HG03139 (cell line): ENCODE results near the gene SLC12A7.

Experiments used
- ATAC-seq: cut with Tn5 transposase; IDR thresholded peaks from one replicate; pipeline ENCODE4 v1.9.1; 2021; ENCODE audit not compliant: unreplicated experiment

The SLC12A7 gene

DNA sequence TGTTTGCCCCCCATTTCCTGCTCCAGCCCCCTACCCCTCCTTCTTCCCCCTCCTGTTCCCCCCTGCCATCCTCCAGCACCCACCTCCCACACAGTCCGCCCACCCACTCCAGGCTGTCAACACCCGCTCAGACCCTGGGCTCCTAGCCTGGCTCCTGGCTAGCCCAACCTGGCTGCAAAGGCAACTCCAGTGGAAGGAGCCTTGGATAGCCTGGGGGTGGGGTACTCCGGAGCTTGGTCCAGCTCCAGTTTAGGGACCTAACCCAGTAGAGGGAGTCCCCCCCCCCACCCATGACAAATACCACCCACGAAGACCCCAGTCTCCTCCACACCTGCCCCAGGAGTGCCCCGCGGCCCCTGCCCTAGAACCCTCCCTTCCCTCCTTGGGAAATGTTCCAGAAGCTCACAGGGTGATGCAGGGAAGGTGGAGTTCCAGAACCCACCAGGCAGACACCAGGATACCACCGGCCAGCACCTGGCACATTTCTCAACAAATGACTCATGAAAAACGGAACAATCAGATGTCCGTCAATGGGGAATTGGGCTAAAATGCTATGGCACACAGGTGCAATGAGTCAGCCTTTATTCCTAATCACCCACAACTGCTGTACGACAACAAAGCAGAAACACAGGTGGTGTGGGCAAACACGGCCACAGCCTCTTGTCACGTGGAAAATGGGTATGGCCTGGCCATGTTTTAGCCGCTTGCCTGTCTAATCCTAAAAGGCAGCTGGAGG is 901 bp upstream of the SLC12A7 start:
- ATAC-seq = no peak

DNA sequence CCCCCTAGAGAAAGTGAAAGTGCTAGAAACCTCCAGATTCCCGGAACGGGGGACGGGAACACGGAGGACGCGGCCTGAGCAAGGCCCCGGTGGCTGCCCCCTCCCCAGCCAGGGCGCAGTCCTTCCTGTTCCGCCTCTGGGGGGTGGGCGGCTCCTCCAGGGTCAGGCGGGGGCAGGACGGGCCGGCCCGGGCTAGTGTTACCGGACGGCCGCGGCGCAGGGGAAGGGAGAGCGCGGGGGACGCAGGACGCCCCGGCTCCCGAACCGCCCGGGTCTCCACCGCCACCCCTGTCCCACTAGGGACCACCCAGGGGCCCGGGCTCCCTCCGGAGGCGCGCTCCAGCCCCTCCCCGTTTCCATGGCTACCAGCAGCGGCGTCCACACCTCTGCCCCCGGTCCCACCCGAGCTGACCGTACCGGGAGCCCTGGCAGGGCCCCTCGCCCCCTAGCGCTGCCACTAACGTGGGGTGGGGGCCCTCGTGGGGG is 579 bp downstream of the SLC12A7 start:
- ATAC-seq = no peak

DNA sequence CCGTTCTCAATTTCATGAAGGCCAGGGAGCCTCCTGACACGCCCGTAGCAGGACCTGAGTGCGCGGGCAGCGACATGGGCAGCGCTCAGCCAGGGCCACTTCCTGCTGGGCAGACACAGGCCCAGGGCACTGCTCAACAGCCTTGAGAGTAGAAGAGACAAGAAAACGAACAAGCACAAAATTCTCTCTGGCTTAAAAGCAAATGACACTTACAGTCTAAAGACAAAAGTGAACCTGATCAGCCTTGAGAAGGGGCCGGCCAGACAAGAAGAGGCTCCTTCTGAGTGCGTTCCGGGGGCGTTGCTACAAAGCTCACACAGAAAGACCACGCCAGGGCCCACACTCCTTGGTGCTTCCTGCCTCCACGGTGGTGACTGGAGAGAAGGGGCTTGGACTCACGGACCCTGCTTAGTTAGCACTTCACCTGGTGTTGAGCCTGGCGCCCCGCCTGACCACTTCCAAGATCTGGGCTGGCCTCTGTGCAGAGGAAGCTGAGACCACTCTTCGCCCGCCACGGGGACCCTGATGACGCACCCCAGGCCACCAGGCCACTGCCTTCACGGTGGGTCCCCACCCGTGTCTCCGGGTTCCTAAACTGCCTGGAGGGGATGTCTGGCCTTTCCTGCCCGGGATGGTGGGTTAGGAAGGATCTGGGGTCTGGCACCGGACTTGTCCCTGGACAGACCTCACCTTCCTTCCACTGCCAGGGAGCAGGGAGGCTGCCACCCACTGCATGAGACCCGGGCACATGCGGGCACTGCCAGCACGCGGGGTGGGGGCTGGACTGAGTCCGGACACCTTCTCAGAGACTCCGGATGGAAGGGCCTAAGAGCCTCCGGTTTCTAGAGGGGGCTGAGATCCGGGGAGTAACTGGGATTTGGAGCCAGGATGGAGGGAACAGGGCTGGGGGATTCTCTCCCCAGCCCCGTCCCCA is 1.3 kb downstream of the SLC12A7 start:
- ATAC-seq = no peak

DNA sequence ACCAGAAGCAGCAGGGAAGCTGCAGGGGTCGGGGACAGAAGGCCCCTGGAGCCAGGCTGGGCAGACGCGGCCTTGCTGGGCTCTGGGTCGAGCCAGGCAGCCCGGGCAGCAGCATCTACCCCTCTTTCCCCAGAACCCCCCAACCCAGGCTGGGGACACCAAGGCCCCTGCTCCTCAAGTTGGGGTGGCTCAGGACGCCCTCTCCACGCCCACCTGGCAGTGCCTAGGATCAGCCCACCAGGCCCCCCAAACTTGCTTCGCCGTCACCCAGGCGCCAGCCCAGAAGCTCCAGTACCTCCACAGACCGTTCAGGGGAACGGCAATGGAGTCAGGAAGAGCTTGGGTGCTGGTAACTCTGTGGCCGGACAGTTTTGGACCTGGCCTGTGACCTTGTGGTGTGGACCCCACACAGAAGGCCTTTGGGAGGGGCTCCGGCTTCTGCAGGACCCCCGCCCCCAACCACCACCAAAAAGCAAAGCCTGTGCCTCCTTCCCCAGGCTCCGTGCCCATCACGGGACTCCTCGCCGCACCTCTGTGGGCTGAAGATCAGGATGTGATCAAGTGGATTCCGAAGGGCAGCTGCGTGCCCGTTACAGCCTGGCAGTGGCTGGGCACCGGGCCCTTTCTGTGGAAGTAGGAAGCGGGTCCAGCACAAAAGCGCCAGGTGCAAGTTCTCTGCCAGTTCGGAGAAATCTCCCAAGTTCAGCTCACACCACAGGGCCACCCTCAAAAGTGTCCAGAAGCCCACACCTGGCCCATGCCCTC is 2.1 kb downstream of the SLC12A7 start:
- ATAC-seq = no peak

DNA sequence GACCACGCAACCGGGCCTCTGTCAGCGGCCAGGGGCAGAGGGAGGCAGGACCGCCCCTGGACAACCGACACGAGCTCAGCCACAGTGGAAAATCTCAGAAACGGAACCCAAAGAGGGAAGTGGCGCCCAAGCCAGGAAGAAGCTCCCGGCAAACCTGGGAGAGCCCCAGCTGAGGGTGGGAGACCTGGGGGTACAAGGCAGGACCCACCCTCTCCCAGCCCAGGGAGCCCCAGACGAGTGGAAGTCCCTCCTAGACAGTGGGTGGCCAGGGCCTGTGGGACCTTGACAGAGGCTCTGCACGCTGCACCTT is 3.0 kb downstream of the SLC12A7 start:
- ATAC-seq = no peak

DNA sequence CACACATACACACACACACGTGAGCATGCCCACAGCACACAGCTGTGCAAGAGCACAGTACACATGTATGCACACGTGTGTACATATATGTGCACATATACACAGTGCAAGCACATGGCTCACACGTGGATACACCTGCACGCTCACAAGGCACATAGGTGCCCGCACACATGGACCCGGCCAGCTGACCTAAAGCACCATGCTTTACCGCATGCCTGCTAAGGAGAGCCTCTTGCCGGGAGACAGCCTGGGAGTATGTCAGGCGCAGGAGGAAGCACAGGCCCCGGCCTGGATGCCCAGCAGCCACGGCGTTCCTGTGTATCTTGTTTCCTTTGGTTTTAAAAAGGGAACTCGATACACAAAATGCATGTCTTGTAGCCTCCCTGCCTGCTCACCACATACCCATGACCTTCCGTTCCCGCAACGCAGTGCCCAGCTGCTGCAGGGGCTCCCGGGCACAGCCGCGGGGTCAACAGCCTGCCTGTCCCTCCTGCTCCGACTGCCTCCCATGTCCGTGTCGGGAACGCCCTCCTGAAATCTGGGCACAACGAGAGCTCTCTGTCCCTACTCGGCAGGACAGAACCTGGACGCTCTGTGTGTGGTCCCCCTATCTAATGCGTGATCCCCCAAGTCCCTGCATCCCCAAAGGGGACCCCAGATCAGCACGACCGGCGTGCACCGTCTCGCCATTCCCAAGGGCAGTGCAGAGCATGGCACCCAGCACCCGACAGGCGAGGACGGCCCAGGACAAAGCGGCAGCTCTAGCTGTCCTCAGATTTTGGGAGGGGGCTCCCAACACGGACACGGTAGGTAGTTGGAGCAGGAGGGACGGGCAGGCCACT is 3.6 kb downstream of the SLC12A7 start:
- ATAC-seq = no peak

DNA sequence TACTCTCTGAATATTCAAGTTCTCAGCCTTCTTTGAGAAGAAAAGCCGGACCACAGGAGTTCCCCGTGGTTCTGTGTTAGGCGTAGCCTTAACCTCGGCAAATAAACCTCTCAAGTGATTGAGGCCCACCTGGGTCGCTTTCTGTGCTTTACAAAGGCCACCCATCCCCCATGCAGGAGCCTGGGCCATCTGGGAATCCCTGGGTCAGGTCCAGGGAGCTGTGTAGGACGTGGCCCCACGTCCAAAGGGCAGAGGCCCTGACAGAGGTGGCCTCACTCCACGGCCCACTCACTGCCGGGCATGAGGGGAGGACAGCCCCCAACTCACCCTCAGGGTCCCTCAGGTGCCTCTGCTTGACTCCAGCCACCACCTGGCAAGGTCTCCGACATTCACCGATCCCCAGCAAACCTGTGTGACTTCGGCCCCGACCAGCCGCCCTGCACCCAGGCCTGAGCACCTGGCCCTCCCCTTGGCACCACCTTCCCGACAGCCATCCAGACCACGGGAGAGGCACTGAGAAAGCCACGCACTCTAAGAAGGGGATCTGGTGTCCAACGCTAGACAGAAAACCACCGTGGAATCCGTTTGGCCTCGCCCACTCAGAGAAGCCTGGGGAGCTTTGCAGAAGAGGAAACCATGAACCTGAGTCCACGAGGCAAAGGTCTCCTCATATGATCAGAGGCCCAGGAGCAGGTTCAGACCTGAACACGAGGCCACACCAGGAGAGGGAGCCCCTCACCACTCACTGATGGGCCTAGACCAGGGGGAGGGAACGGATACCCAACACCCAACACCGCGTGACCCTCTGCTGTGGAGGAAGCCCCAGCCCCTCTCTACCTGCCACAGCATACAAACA is 4.5 kb downstream of the SLC12A7 start:
- no peak for ATAC-seq

DNA sequence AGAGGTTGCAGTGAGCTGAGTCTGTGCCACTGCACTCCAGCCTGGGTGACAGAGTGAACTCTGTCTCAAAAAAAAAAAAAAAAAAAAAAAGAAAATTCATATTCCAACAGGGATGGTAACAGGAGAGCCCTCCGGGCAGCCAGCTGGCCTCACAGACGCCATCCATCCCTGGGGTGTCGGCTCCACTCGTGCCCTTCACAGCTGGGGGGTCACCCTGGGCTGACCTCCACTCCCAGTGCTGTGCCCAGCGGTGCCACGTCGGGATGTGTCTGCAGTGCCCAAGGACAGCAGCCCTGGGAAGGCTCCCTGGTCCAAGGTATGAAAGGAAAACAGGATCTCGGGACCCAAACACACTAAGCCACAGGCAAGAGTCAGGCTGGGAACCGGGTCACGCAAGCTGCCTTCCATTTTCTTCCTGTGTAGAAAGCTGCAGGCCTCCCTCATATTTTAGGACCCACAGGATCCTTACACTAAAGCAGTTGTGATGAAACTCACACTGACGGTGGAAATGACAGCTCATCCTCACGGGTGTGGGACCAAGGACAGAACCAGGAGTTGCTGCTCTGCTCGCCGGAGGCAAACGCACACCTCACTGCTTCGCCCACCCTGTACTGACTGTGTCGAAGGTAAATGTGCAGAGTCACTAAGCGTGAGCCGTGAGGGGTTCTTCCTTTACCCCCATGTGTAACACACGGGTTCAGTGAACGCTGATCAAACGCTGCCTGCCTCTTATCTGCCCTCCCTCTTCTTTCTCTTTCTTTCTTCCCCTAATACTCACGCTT is 5.3 kb downstream of the SLC12A7 start:
- ATAC-seq = no peak

DNA sequence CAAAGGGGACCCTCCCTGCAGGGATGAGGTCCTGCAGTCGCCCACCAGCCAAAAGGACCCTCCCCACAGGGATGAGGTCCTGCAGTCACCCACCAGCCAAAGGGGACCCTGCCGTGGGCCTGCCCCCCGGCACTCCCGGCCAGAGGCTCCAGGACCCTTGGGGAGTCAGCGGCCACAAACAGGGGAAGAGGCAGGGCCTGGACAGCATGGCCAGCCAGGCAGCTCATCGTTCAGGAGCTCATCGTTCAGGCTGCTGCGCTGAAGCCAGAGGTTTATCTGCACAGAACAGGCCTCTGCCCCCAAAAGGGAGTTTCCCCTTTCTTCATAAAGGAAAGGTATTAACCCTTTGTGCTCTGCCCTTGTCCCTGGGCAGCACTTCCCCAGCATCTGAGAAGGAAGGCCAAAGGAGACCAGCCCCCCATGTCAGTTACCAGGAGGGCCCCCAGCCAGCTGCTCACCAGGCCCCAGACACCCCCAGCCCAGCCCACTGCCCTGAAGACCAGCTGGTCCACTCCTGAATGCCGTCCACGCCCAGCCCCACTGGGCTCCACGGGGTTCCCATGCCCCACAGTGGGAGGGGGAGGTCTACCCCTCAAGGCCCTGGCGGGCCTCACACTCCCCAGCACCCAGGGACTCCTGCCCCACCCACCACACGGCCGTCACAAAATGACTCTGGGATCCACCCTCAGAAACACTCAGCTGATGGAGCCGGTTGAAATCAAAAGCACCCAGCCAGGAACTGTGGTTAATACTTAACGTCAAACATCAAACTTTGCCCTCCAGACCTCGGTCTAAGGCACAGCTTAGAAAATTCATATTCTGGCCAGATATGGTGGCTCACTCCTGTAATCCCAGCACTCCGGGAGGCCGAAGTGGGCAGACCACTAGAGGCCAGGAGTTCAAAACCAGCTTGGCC is 6.3 kb downstream of the SLC12A7 start:
- no peak for ATAC-seq

DNA sequence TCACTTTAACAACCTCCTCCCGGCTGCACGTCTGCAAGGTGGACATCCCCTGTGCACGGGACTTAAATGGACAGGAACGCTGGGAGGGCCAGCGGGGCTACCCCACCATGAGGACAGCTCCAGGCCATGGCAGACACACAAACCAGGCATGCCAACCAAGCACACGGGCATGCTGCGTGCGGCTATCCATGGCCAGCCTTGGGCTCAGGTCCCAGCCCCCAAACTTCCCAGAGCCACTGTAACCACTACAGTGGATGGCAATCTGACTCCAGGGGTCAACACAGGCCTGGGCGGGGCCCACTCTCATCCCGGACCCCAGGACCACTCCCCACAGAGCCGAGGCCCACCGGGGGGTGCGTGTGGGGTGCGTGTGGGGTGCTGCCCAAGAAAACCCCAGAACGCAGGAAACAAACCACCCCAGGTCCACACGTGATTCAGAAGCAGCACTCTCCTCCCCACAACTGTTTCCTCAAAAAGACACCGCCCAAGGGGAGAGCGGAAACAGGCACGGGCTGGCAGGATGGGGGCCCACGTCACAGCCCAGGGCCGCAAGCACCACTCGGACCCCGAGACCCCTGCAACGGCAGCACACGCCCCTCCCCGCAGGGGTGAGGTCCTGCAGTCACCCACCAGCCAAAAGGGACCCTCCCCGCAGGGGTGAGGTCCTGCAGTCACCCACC is 7.4 kb downstream of the SLC12A7 start:
- ATAC-seq = no peak

DNA sequence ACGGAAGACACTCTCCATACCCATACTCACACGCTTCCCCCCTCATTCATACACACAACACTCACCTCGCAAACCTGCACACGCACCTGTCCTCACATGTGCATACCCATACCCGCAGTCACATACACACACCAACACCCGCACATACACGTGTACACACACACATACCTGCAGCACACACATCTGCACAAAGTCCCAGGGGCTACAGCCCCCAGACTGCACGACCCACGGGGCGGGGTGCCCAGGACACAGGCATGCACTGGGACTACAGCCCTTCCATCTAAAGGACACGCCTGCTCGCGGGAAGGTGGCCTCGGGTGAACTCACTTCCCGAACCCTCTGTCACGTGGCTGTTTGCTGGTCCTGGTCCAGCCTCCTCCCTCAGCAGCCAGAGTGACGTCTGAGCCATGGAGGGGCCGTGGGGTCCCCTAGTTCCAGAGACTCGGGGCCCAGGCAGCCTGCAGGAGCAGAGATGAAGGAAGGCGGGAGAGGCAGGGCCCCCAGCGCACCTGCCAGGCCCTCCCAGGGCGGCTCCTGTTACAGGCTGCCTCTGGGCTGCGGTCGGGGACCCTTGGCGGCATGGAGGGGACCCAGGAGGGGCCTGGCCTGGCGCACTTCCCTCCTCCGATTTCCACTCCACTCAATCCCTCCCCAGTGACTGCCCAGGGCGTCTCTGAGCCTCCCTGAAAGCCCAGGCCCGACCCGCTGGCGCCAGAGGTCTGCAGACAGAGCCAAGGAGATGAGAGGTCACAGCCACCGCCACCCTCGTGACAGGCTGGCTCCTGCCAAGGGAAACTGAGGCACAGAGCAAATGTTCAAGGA is 8.1 kb downstream of the SLC12A7 start:
- no peak for ATAC-seq

DNA sequence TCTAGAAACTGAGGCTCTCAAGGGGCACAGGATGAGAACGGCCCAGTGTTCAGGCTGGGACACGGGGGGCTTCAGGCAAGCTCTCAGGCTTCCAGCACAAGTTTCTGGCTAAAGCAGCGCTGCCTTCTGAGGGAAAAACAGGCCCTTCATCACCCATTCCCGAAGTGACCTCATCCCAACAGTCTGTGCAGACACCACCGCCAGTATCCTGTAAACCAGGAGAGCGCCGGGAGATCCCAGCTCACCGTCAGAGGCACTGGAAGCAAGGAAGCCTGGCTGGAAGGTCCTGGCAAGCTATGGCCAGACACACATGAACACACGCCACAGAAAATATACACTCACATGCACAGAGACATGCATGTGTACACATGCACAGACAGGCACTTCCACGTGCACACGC is 8.8 kb downstream of the SLC12A7 start:
- no peak for ATAC-seq

DNA sequence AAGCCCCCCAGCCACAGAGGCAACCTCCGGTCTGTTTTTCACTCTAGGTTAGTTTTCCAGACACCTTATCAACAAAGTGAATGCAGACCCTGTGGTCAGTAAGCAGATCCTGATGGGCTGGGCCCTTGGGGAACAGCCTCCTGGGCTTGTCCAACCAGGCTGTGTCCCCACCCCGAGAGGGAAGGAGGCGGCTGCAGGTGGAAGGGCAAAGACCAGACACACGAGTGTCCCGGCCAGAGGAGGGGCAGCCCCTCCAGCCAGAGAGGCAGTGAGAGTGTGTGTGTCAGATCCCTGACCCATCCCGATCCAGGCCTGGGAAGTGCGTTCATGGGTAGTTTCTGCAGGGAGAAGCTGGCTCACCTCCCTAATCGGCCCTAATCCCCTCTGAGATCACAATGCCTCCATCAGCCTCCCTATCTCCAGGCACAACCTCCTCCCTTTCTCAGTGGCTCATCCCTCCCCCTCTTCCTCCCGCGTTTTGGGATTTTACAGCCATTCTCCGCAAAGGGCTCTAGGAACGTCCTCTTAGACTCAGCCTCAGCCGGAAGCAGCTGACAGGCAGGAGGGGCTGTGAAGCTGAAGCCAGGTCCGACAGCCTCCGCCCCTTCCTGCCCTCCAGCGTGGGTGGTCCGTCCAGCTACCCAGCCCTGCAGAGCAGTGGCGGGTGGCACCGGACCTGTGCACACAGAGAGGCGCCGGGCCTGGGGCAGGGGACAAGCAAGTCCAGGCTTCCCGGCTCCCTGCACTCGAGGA is 9.7 kb downstream of the SLC12A7 start:
- no peak for ATAC-seq

DNA sequence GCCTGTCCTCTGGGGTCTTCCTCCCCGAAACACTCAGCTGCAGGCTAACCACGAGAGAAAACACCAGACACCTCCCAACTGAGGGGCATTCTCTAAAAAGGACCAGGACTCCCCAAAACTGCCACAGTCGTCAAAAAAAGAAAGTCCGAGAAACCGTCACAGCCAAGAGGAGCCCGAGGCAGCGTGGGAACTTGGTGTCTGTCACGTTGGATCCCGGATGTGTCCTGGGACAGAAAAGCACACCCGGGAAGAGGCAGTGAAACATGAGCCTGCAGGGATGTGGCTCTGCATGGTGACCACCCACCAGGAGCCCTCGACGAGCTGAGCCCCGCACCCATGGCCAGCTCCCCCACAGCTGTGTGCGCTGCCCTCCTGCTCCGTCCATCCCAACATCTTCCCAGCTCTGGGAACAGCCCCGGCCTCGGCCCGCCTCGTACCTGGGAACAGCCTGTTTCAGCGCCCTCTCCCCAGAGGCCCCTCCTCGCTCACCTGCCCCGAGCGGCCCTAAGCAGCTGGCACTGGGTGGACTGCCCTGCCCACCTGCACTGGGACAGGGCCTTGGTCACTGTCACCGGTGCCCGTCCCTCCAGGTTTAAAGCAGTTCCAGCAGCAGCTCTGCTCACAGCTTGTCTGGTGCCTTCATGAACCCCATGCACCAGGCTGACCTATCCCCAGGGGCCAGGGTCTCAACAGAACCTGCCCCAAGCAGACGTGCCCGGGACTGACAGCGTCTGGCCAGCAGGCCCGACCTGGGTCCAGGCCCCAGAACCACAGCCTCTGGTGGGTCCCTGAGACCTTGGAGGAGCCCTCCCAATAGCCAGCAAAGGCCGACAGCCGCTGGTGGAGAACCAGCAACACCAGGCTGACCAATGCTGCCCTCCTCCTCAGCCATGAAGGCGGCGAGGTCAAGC is 10.9 kb downstream of the SLC12A7 start:
- no peak for ATAC-seq
